Measurements from ENCODE around the gene TMEM252. TPM values are rescaled to one million over a fixed set of nuclear protein-coding genes. Genes with fewer than 3 reads are reported as not detected.

The TMEM252 gene
- total RNA-seq, 1 experiment from 2014 or later: not detected

DNA sequence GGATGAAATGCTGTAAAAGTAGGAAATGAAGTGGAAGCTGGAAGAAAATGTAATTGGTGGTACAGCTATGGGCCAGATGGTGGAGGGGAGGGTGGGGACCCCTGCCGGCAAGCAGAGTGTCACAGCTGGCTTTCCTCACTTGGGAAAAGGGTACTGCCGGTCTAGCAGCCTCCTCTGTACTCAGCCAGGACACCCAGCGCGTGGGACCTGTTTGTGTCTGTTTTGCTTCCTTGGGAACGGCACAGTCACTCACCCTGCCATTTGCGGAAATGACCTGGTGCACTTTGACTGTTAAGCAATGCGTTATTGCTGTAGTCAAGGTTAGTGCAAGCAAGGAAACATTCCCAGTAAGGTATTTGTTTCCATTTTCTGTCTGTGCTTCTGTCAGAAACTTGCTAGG, 10.1 kb downstream of the TMEM252 start:
- H3K36me3 Mint-ChIP-seq (ENCODE audit: insufficient read depth, unreplicated experiment): no peaks in the 10 kb centered on the region
- CTCF ChIA-PET: no interaction called here

DNA sequence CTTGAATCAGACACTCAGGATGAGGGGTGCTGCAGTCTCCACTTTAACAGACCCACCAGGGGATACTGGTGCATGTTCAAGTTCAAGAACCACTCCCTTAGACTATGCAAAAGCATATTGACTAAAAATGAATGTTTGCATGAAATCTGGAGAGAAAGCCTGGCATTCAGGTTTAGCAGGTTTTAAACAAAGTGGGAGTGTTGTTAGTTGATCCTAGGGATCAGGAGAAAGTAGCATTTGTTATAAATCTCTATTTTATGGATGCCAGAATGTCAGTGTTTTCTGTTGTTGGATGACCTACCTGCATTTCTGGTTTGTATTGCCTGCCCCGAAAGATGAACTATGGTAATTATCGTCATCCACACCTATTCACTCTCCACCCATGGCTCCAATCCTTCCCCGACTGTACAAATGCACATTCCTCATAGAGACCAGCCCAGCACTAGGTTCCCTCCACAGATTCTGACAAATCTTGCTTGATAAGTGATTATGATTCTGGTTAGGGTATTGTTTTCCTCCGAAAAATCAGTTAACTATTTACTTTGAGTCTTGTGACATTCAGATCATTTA, 17.2 kb downstream of the TMEM252 start:
- peak; percentile 32 for DNase-seq

More for the DNA sequence above, 10.1 kb downstream of the TMEM252 start:
- TF ChIP-seq, protein P1, sequence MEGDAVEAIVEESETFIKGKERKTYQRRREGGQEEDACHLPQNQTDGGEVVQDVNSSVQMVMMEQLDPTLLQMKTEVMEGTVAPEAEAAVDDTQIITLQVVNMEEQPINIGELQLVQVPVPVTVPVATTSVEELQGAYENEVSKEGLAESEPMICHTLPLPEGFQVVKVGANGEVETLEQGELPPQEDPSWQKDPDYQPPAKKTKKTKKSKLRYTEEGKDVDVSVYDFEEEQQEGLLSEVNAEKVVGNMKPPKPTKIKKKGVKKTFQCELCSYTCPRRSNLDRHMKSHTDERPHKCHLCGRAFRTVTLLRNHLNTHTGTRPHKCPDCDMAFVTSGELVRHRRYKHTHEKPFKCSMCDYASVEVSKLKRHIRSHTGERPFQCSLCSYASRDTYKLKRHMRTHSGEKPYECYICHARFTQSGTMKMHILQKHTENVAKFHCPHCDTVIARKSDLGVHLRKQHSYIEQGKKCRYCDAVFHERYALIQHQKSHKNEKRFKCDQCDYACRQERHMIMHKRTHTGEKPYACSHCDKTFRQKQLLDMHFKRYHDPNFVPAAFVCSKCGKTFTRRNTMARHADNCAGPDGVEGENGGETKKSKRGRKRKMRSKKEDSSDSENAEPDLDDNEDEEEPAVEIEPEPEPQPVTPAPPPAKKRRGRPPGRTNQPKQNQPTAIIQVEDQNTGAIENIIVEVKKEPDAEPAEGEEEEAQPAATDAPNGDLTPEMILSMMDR (IDR thresholded peaks at IDR 0.05; ENCODE audit: unreplicated experiment): no peak
- Mint-ChIP-seq H3K27ac (ENCODE audit: unreplicated experiment) (no peak overlapping the region), H3K4me1 (ENCODE audit: low read depth, unreplicated experiment) (no peaks in the 10 kb centered on the region), H3K9me3 (ENCODE audit: low read depth, unreplicated experiment) (no peaks in the 10 kb centered on the region), H3K27me3 (ENCODE audit: unreplicated experiment) (no peaks in the 10 kb centered on the region), H3K4me3 (ENCODE audit: low read depth, unreplicated experiment) (no peak overlapping the region)
- intact Hi-C loops (cut with micrococcal nuclease; ENCODE audit: unreplicated experiment): no loop called here
- no TSS peak for BruUV-seq (replicated peaks)
- DNase-seq: peak; percentile 65

DNA sequence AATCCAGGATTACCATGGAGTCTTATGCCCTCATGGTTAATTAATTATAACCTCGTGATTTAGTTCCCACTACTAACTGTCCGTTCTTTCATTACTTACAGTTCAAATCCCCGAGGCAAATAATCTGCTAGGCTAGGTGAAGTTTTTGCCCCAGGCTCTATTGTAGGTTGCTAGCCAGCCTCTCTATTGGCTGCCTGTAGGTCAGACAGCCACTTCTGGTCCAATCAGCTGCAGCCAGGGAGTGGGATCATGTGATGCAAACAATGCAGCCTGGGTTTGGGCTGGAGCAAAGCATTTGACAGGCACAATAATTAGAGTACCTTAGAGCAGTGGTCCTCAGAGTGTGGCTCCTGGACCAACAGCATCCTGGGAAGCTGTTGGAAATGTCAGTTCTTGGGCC, 17.7 kb downstream of the TMEM252 start:
- Mint-ChIP-seq H3K9me3 (ENCODE audit: low read depth, unreplicated experiment) (no peaks in the 10 kb centered on the region), H3K27ac (ENCODE audit: unreplicated experiment) (peak overlapping the region; percentile 68), H3K4me3 (ENCODE audit: low read depth, unreplicated experiment) (peak overlapping the region; percentile 8), H3K36me3 (ENCODE audit: insufficient read depth, unreplicated experiment) (peaks cover 5% of the 10 kb centered on the region), H3K27me3 (ENCODE audit: unreplicated experiment) (no peaks in the 10 kb centered on the region), H3K4me1 (ENCODE audit: low read depth, unreplicated experiment) (peaks cover 26% of the 10 kb centered on the region)
- TF ChIP-seq, protein P1 (IDR thresholded peaks at IDR 0.05; ENCODE audit: unreplicated experiment): no peak
- BruUV-seq (replicated peaks): no TSS peak
- CTCF ChIA-PET: no interaction called here
- DNase-seq: peak; percentile 12
- intact Hi-C loops (cut with micrococcal nuclease; ENCODE audit: unreplicated experiment): loop anchor here (5.0 kb wide), 1 partner anchor 44 kb away; no protein-coding TSS in a partner anchor

More for the DNA sequence above, 17.2 kb downstream of the TMEM252 start:
- CTCF ChIA-PET: no interaction called here
- Mint-ChIP-seq H3K36me3 (ENCODE audit: insufficient read depth, unreplicated experiment) (peaks cover 5% of the 10 kb centered on the region), H3K9me3 (ENCODE audit: low read depth, unreplicated experiment) (no peaks in the 10 kb centered on the region), H3K27ac (ENCODE audit: unreplicated experiment) (peak overlapping the region; percentile 68), H3K4me1 (ENCODE audit: low read depth, unreplicated experiment) (peaks cover 26% of the 10 kb centered on the region), H3K4me3 (ENCODE audit: low read depth, unreplicated experiment) (peak overlapping the region; percentile 8), H3K27me3 (ENCODE audit: unreplicated experiment) (no peaks in the 10 kb centered on the region)
- TF ChIP-seq, protein P1 (IDR thresholded peaks at IDR 0.05; ENCODE audit: unreplicated experiment): no peak
- intact Hi-C loops (cut with micrococcal nuclease; ENCODE audit: unreplicated experiment): loop anchor here (5.0 kb wide), 1 partner anchor 44 kb away; no protein-coding TSS in a partner anchor
- no TSS peak for BruUV-seq (replicated peaks)

DNA sequence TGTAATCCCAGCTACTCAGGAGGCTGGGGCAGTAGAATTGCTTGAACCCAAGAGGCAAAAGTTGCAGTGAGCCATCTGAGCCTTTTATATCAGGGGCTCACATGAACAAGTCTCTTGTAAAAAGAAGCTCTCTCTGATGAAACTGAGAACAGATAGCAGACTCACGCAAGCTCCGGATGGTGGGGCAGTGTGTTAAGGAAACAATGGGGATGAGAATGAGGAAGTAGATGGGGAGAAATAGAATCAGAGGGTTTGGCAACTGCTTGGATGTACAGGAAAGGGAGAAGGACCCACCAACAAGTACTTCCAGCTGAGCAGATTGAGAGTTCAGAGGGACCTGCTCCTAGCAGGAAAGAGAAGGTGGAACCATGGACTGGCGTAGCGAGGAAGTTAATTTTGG, 18.6 kb downstream of the TMEM252 start:
- H3K36me3 Mint-ChIP-seq (ENCODE audit: insufficient read depth, unreplicated experiment): peaks cover 5% of the 10 kb centered on the region
- CTCF ChIA-PET: no interaction called here
- TF ChIP-seq, protein P1 (IDR thresholded peaks at IDR 0.05; ENCODE audit: unreplicated experiment): no peak
- H3K27me3 Mint-ChIP-seq (ENCODE audit: unreplicated experiment): no peaks in the 10 kb centered on the region
- H3K4me3 Mint-ChIP-seq (ENCODE audit: low read depth, unreplicated experiment): no peak overlapping the region
- no peaks in the 10 kb centered on the region for H3K9me3 Mint-ChIP-seq (ENCODE audit: low read depth, unreplicated experiment)
- DNase-seq: no peak
- intact Hi-C loops (cut with micrococcal nuclease; ENCODE audit: unreplicated experiment): loop anchor here (5.0 kb wide), 1 partner anchor 45 kb away; no protein-coding TSS in a partner anchor
- H3K4me1 Mint-ChIP-seq (ENCODE audit: low read depth, unreplicated experiment): peaks cover 26% of the 10 kb centered on the region
- H3K27ac Mint-ChIP-seq (ENCODE audit: unreplicated experiment): peak overlapping the region; percentile 72
- BruUV-seq (replicated peaks): no TSS peak

All from Calu3 (cell line).